ENCODE measurements around the gene DGKQ. TPM values are rescaled to one million over a fixed set of nuclear protein-coding genes. Genes with fewer than 3 reads are reported as not detected.

The DGKQ gene, protein sequence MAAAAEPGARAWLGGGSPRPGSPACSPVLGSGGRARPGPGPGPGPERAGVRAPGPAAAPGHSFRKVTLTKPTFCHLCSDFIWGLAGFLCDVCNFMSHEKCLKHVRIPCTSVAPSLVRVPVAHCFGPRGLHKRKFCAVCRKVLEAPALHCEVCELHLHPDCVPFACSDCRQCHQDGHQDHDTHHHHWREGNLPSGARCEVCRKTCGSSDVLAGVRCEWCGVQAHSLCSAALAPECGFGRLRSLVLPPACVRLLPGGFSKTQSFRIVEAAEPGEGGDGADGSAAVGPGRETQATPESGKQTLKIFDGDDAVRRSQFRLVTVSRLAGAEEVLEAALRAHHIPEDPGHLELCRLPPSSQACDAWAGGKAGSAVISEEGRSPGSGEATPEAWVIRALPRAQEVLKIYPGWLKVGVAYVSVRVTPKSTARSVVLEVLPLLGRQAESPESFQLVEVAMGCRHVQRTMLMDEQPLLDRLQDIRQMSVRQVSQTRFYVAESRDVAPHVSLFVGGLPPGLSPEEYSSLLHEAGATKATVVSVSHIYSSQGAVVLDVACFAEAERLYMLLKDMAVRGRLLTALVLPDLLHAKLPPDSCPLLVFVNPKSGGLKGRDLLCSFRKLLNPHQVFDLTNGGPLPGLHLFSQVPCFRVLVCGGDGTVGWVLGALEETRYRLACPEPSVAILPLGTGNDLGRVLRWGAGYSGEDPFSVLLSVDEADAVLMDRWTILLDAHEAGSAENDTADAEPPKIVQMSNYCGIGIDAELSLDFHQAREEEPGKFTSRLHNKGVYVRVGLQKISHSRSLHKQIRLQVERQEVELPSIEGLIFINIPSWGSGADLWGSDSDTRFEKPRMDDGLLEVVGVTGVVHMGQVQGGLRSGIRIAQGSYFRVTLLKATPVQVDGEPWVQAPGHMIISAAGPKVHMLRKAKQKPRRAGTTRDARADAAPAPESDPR
- total RNA-seq: 10 to 100 TPM; 10.8 to 11.9 TPM
- long read RNA-seq, donor 1, full-length matches to known transcripts: 2 of 8 reads
- long read RNA-seq, donor 1, partial matches to known transcripts: 5 of 8 reads
- long read RNA-seq, donor 1, other reads (novel, unspliced or antisense): 1 of 8 reads
- long read RNA-seq, donor 2, partial matches to known transcripts: 13 of 20 reads
- long read RNA-seq, donor 2, other reads (novel, unspliced or antisense): 7 of 20 reads

DNA sequence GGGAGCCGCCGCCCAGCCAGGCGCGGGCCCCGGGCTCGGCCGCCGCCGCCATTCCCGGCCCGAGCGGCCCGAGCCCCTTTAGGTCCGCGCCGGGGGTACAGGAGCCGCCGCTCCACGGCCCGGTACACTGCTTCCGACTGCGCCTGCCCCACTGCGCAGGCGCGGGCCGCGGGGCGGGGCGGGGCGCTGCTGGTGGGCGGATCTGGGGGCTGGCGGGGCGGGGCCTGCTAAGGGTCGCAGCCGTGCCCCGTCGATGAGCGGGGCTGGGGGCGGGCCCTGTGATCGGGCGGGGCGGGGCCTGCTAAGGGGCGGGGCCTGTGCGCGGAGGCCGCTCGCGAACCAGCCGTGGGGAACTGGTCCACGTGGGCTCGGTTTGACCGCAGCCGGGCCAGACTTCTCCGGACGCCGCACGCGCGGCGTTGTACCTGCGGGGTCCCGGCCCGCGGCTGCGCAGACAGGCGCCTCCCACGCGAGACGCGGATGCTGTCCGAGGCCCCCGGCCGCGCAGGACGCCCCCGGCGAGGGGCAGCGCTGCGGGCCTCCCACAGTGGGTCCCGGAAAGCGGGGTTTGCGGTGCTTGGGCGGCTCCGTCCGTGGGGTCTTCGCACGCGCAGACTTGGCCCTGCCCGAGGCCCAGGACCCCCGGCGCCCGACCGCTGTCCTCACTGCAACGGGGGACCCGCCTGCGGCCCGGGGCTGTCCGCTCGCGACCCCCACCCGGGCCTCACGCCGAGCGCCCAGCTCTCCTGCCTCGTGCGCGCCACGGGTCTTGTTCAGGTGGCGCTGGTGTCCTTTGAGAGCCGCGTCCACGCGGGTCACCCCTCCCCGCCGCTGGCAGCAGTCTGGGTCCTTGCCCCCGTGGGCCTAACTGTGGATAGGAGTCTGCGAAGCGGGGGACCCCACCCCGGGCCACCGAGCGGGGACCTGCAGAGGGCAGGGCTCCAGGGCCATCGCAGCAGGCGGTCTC lies at the start of gene DGKQ:
Gene DGKQ, minus strand, starts transcription at position 139 of the 967 bp plus-strand sequence. Its CDS starts 87 bp downstream, at position 52.
- DNase-seq (ENCODE audit: low spot score): peak; percentile 96

DNA sequence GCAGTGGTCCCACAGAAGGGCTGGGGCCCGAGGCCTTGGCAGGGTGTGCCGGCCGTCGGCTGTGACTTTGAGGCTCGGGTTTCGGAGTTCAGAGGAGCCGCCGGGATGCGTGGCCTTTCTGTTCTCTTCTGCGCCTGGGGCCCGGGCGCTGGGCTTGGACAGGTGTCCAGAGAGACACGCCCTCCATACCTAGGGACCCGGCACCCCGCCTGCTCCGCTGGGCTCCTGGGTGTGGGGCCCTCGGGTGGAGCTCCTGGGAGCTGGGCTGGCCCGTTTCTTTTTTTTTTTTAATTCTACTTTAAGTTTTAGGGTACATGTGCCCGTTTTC lies 49.3 kb upstream of the DGKQ start:
- no peak for DNase-seq (ENCODE audit: low spot score)

More for the DNA sequence above, at the start of gene DGKQ:
- intact Hi-C loops (cut with DNase I): no loop called here

DNA sequence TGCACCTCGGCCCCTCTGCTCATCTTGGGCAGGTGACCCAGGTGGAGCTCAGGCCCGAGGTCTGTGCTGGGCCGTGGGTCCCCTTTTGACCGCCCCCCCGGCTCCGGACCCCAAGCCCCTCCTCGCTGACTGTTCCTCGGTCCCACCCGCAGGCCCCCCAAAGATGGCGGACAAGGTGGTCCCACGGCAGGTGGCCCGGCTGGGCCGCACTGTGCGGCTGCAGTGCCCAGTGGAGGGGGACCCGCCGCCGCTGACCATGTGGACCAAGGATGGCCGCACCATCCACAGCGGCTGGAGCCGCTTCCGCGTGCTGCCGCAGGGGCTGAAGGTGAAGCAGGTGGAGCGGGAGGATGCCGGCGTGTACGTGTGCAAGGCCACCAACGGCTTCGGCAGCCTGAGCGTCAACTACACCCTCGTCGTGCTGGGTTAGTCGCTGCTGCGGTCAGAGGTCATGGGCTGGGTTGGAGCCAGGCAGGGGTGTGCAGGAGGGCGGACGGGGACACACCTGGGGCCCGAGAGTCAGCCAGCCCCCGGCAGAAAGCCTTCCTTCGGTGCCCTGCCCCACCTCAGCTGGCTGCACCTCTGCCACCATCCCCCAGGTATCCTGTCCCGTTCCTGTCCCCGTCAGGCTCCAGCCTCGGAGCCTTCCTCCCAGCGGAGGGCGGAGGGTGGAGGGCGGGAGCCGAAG lies 48.8 kb upstream of the DGKQ start:
- intact Hi-C loops (cut with DNase I): no loop called here
- no peak for DNase-seq (ENCODE audit: low spot score)

More for the DNA sequence above, 49.3 kb upstream of the DGKQ start:
- intact Hi-C loops (cut with DNase I): no loop called here

DNA sequence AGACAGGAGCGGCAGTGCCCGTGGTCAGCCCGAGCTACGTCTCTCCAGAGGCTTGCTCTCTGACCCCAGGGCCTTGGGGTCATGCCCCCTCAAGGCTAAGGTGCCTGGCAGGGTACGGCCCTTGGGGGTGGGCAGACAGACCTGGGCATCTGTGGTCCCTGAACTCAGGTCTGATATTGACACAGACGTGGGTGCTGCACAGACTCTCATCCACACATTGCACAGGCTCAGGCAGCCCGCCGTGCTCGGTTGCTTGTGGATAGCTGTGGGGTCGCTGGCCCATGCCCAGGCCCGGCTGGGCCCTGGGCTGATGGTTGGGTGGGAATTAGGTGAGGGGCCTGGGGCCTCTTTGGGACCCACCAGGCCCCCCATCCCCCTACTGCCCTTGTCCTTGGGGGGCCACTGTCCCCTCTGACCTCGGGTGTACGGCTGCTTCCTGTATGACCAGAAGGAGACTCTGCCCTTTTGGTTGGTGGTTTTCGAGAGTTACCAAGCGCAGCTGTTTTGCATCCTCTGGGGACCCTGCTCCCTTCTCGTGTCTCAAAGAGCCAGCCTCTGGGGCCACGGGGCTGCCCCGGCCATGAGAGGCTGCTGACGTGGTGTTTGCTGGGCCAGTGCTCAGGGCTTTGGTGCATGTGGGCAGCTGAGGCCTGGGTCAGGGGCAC lies 48.1 kb upstream of the DGKQ start:
- intact Hi-C loops (cut with DNase I): no loop called here
- no peak for DNase-seq (ENCODE audit: low spot score)

DNA sequence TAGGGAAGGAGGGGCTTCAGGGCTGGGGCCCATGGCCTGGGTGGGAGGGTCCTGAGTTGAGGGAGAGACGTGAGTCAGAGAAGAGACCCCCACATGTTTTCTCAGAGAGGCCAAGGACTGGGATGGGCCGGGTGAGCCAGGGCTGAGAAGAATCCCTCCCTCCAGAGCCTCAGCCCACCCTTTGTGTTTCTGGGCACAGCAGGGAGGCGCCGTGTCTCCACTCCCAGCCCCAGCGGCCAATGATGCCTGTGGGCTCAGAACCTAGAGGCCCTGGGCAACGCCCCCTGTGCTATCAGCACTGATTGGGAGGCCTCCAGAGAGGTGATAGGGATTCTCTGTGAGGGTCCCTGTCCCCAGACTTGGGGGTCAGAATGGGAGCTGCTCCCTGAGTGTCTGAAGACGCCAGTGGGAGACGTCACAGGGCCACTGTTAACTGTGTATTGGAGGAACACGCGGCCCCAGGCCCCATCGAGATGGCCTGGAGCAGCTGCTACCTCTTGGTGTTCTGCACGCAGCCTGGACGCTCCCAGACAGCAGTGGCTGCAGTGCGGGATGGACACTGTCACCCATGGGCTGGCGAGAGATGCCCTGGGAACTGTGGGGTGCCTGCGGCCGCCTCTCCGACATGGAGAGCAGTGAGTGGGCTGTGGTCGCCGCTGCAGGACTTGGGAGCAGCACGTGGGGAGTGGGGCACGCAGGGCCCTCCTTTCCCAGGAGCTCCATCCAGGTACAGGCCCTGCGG lies 46.5 kb upstream of the DGKQ start:
- no peak for DNase-seq (ENCODE audit: low spot score)
- intact Hi-C loops (cut with DNase I): no loop called here

DNA sequence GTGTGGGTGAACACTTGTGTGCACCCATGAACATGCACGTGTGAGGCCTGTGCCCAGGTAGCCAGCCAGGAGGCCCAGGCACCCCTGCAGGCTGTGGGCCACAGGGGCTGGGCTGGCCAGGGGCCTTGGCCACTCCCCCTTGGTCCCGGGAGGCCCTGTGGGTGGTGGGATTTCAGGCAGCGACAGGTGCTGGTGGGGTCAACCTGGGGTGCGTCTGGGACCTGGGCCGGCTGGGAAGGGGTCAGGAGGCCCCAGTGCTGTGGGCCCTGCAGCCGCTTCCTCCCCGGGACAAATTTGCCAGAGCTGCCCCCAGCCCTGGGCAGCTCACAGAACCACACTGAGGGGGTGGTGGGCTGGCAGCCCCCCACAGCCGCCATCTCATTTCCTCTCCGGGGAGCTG lies 46.0 kb upstream of the DGKQ start:
- intact Hi-C loops (cut with DNase I): no loop called here
- no peak for DNase-seq (ENCODE audit: low spot score)

DNA sequence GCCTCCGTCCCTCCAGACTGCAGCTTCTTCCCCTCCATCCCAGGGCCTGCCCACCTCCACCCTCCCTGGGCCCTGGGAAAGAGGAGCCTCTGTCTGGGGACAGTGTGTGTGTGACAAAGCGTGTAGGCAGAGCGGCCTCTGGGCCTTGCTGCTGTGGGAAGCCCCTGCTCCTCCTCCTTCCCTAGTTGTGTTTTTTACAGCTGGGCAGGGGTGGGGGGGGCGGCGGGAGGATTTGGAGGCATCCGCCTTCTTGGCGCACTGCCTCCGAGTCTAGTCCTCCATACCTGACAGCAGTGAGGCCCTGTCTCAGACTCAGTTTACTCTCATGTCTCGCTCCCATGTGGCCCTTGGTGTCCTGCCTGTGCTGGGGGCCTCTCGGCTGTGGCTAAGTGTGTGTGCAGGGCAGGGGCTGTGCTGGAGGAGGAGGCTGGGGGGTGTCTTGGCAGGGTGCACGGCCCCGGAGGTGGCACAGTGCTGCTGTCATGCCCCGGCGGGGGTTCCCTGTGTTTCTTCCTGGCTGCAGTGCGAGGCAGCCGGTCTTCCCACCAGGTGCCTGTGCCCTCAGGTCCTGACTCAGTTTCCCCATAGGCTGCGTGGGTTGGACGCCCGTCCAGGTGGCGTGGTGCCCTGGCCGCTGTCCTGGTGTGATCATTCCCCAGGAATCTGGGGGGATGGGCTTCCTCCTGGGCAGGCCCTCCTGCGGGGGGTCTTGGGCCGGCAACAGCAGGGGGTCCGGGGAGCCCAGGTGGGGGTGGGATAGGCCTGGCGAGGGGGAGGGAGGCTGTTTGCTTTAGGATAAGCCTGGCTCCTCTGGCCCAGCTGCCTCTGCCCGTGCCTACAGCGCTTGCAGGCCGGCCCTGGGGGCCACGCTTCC lies 45.0 kb upstream of the DGKQ start:
- no peak for DNase-seq (ENCODE audit: low spot score)
- intact Hi-C loops (cut with DNase I): no loop called here

DNA sequence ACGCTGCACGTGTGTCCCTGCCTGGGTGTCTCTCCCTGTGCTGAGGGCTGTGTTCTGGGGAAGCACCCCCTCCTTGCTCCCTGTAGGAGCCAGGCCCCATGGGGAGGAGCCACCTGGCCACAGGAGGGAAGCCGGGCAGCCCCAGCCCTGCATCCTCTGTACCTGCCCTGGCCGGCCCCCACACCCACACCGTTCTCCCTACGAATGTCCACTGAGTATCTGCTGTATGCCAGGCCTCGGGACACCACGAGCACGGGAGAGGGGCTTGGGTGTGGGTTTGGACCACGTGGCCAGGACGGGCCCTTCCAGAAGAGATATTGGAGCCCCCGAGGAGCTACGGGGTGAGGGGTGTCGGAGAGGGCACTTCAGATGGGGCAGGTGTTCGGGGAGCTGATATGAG lies 44.3 kb upstream of the DGKQ start:
- intact Hi-C loops (cut with DNase I): no loop called here
- no peak for DNase-seq (ENCODE audit: low spot score)

DNA sequence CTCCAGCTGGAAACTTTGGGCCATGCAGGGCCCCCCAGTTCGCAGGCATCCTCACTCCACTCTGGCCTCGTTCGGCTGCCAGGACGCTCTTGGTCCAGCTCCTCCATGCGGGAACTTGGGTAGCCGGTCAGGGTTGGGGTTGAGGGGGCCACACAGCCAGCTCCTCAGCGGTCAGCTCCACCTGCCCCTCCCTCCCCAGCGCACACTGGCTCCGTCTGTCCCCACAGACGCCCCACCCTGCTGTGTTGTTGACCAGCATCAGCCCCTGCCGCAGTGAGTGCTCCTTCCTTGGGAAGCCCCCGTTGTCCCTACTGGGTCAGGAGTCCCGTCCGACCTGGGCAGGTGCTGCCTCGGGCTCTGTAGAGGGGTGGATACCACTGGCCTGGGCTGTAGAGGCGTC lies 43.8 kb upstream of the DGKQ start:
- no peak for DNase-seq (ENCODE audit: low spot score)
- intact Hi-C loops (cut with DNase I): no loop called here

DNA sequence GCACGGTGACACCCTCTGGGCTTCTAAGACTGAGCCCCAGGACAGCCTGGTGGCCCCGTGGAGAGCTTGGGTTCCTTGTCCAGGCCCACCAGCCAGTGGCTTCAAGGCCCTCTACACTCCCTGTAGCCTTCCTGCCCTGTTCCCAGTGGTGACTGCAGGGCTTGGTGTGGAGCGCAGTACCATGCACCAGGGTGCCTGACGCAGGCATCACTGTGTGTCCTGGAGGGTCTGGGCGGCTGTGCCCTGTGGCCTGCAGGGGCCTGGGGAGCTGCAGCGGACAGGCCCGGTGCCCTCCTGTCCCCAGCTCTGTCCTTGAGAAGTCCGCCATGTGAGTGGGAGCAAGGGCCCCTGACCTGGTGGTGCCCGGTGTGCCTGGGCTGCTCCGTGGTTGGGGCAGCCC lies 42.4 kb upstream of the DGKQ start:
- intact Hi-C loops (cut with DNase I): no loop called here
- no peak for DNase-seq (ENCODE audit: low spot score)

DNA sequence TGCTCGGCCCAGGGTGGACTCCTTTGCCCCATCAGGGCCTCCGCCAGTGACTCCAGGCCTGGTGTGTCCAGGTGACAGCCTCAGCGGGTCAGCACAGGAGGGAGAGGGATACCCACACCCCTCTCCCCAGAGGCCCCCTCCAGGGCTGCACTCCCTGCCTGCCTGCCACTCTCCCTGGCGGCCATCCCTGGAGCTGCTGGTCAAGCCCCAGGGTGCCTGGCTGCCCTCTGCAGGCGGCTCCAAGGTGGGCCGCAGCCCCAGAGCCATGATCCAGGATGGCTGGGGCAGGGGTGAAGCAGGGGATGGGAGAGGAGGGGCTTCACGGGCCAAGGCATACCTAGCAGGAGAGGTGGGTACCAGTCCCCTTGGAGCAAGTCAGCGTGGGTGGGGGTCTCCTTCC lies 41.8 kb upstream of the DGKQ start:
- intact Hi-C loops (cut with DNase I): no loop called here

DNA sequence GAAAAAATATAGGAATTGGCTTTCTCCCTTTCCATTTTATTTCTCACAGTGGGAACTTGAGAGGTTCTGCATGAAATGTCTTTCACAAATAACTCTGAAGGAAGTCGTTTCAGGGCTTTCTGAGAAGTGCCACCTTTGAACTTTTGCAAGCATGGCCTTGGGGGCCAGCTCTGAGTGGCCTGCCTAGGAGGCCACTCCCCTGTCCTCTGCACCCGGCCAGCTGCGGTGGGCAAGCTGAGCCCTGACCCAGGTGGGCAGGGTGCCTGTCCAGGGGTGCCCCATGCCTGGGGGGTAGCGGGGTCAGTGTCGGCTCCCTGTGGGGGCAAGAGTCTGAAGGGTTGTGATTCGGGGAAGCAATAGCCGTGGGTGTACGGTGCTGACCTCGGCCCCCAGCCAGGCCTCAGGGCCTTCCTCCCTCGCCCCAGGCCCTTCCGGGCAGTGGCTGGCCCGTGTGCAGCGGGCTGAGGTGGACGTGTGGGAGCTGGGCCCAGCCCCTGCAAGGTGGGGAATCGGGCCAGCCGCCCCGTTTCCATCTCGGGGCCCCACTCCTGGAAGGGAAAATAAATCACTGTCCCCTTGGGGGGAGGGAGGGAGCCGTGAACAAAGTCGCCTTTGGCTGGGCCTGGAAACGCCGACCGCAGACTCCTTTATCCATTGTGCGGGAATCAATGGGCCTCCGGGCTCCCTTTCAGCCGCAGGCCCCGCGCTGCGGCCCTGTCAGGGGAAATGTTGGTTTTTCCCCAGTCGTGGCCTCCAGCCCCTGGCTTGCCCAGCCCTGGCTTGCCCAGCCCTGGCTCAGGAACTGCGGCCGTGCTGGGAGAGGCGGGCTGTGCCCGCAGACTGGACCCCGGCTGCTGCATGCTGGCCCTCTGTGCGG lies 41.2 kb upstream of the DGKQ start:
- intact Hi-C loops (cut with DNase I): no loop called here
- no peak for DNase-seq (ENCODE audit: low spot score)

More for the DNA sequence above, 41.8 kb upstream of the DGKQ start:
- no peak for DNase-seq (ENCODE audit: low spot score)

DNA sequence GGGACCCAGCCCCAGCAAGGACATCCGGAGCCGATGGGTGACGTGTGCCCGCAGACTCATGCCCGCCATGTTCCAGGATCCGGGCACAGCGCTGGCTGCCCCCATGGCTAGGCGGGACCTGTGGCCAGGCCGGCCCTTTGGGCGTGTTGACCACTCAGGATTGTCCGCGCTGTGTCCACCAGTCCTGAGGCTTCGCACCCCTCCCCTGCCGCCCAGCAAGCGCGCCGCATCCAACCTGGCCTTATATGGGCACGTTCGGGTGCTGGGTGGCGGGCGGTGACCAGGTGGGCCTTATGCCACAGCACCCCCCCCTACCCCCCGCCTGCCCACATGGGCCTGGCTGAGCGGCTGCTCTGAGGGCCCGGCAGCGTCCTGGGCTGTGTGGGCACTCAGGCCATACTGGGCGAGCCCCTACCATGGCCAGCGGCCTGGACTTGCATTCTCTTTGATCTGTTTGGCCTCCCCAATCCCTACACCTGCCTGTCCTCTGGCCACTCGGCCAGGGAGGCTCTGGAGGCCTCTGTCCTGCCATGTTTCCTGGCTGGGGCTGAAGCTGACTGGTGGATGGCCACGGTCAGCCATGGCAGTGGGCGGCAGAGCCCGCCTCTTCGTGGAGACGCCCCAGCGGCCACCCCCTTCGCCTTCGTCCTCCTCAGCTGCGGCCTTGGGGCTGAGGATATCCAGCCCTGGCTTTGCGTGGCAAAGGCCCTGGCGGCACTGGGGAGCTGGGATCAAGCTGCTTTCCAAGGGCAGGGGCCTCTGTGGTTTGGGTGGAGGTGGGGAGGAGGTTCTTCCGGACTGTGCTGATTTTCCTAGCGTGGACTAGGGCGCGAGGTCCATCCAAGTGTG lies 40.1 kb upstream of the DGKQ start:
- intact Hi-C loops (cut with DNase I): no loop called here

DNA sequence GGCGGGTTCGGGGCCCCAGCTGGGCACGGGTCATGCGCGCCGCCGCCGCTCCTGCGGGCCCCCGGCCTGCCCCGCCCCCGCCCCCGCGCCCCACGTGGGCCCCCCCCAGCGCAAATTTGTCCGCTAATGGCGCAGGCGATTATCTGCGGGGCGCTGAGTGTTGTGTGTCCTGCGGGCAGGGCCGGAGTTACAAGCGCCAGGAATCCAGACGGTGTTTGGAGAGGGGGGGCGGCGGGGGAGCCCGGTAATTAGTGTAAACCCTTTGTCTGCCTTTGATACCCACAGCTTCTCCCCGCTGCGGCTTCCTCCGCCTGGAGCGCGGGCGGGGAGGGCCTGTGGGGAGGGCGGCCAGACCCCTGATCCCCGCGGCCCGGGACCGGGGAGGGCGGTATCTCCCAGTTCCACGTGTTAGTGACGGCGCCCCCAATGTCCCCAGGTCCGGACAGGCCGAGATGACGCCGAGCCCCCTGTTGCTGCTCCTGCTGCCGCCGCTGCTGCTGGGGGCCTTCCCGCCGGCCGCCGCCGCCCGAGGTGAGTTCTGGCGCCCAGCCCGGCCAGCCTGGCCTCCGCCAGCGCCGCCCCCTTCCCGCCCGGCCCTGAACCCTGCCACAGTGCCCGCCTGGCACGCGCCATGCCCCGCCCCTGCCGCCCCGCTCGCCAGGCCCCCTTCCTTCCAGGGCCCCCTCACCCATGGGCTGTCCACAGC lies 38.8 kb upstream of the DGKQ start:
- DNase-seq (ENCODE audit: low spot score): no peak
- intact Hi-C loops (cut with DNase I): no loop called here

More for the DNA sequence above, 40.1 kb upstream of the DGKQ start:
- no peak for DNase-seq (ENCODE audit: low spot score)

Measured in posterior vena cava (tissue), 2 donors.